ENCODE data around the gene ESRRB.

Gene ESRRB

DNA sequence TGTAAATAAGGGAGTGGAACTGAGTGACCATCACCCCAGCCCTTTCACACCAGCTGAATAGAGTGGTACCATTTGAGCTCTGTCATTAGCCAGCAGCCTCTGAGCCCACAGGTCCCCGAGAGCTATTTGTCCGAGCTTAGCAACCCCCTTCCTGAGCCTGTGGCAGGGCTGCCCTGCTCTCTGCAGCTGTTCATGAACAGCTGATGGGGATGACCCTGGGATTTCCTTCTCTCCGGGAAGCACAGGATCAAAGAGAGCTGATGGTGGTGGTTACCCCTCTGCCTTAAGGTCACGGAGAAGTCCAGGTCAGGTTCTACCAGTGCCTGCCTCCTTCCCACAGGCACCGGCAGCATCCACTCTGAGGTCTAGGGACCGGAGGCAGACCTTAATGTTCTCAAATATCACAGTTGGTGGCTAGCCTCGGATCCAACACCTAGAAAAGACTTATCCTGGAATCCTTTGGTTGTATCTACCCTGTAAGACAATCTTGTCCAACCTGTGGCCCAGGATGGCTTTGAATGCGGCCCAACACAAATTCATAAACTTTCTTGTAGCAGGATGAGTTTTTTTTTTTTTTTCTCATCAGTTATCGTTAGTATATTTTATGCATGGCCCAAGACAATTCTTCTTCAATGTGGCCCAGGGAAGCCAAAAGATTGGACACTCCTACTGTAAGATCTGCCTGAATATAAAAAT is 81.1 kb downstream of the ESRRB start:
- DNase-seq = no peak

GRCh38 chr14:76457841-76458240 is 81.9 kb downstream of the ESRRB start:
- DNase-seq = no peak

DNA sequence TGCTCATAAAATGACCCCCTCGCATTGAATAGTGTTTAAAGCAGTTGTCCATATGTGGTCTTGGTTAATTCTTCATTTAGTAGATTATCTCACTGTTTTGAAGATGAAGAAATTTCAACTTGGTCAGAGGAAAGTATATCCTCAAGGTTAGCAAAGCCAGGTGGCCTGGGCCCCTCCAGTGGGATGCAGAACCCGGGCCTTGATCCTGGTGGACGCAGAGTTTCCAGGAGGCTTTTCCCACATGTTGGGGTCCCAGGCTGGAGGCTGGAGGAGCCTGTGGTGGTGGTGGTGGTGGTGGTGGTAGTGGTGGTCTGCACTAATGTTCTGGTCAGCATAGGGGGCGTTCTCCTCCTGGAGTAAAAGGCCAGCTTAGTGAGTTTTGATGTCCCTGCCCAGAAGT is 85.9 kb downstream of the ESRRB start:
- no peak for DNase-seq

- DNase-seq = no peak
Observed at GRCh38 chr14:76462330-76462729, 86.4 kb downstream of the ESRRB start.

- DNase-seq = no peak
Observed at GRCh38 chr14:76463105-76463504, 87.2 kb downstream of the ESRRB start.

GRCh38 chr14:76464856-76465255 is 88.9 kb downstream of the ESRRB start:
- DNase-seq = no peak

DNA sequence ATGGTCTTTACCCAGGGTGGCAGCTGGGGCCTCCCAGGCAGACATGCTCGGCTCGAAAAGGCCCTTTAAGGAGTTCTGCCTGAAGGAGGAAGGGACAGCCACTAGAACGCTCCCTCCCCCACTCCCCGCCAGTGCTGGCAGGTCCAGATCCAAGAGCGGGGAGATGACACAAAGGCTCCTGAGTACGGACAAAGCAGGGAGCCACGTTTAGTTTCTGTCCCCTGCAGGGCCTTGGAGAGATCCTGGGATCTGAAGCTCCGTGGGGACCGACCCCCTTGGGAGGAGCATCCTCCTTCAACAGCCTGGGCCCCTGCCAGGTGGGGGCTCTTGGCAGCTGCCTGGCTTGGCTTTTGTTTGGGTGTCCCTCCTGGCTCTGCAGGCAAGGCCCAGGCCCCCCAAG is 89.7 kb downstream of the ESRRB start:
- no peak for DNase-seq

- no peak for DNase-seq
Observed at GRCh38 chr14:76467711-76468155, 91.8 kb downstream of the ESRRB start.

- DNase-seq = no peak
Observed at GRCh38 chr14:76472199-76472723, 96.3 kb downstream of the ESRRB start.

DNA sequence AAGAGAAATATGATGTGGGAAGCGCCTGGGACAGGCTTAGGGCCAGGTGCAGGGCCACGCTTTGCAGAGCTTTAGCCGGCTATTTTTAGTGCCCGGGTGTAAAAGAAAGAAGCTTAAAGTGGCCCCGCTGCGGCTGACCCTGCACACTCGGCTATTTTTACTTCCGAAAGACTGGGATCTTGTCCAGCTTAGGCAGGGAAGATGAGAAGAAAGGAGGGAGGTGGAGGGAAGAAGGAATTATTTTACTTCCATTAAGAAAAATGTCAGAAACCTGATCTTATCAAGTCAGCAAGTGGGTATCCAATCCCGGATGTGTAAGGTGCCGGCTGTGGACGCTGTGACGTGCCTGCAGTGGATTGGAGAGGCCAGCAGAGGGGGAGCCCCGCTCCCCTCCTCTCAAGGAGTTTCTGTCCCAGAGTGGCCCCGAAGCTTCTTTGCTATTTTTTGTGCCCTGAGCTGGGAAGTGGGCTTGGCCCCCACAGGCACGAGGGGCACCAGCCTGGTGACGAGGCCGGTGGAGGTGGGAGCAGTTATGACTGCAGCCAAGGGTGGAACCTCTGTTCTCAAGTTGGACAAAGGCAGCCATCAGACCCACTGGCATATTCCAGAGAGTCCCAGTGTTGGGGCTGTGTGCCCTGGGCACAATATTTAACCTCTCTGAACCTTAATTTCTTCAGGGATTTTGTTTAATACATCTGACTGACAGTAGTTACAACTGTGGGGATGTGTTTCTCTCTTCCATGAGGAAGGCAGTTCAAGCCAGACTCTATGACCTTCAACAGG is 97.7 kb downstream of the ESRRB start:
- no peak for DNase-seq

DNA sequence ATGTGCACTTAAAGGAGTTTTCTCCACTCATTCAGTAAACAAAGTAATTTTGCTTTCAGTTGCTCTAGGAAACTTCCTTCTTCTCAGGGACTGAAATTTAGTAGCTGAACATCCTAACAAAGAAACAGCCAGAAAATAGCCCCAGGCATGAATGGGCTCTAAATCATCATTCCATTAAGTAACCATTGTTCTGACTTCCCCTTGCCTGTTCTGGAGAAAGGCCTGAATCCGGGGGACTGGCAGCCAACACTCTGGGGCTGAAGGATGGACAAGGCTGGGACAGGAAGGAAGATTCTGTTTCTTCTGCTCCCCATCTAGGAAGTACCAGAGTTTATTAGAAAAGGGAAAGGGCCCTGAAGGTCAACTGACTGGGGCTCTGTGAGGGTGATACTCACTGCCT is 104.5 kb downstream of the ESRRB start:
- DNase-seq = no peak

DNA sequence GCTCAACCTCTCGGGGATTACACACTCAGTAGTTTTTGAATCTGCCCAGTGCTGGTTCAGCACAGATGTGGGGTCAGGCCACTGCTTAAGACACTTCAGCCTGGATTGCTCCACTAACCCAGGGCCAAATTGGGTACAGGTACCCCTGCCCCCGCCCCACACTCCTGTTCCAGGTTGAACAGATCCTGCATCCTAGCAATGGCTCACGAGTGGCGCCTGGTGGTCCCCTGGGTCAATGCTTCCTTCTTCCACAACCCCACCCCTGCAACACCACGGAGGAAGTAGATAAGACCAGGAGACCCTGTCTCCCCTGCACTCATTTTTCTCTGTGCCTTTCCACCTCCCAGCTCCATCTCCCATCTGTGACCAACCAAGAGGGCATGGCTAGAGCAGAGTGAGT is 108.4 kb downstream of the ESRRB start:
- DNase-seq = no peak

DNA sequence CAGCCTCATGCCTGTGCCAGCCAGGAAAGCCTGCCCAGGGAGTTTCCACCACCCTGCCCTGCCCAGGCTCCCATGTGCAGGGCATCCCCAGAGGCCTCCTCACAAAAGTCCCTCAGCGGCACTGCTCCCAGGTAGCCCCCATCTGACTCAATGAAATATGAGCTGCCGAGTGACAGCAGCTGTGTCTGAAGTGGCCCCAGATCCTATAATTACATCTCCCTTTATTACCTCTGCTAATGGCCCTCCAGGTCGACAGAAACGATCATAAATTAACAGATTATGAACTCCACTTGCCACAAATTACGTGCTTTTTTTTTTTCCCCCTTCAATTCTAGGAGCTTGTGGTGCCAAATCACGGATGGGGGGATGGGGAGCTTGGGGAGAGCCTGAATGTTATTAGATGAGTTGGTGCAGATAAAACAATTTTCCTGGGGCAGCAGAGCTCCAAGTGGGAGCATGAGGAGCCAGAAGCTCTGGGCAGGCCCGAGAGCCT is 110.4 kb downstream of the ESRRB start:
- DNase-seq = no peak

DNA sequence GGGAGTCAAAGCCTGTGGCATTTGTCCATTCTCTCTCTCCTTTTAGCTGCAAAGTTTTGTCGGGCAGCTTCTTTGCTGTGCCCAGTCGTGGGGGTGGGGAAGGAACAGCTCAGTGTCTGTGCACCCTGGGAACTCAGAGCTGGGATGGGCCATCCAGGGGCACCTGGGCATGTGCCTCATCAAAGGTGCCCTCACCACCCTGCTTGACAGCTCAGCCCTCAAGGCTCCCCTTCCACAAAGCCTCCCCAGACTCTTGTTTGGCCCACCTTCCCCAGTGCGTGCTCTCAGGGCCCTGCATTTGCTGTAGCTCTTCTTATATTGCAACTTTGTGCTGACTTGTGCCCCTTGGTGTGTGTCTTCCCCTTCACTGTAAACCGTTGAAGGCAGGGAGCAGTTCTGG is 112.6 kb downstream of the ESRRB start:
- no peak for DNase-seq

DNA sequence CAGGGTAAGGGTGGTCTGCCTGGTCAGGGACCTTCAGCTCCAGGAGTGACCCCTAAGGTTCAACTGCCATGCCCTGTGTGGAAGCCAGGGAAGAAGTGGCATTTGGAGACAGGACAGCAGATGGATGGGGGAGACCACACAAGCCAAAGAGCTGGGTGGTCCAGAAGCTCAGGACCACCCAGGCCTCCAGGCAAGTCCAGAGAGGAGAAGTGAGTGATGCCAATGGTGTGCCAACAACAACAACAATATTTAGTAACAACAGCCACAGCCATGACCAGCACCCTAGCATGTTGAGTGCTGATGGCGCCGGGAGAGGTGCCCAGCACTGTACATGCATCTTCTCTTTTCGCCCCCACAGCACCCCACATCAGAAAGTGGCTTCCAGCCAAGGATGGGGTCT is 113.7 kb downstream of the ESRRB start:
- DNase-seq = no peak

- no peak for DNase-seq
Observed at GRCh38 chr14:76490111-76490510, 114.2 kb downstream of the ESRRB start.

- no peak for DNase-seq
Observed at GRCh38 chr14:76490735-76491134, 114.8 kb downstream of the ESRRB start.

DNA sequence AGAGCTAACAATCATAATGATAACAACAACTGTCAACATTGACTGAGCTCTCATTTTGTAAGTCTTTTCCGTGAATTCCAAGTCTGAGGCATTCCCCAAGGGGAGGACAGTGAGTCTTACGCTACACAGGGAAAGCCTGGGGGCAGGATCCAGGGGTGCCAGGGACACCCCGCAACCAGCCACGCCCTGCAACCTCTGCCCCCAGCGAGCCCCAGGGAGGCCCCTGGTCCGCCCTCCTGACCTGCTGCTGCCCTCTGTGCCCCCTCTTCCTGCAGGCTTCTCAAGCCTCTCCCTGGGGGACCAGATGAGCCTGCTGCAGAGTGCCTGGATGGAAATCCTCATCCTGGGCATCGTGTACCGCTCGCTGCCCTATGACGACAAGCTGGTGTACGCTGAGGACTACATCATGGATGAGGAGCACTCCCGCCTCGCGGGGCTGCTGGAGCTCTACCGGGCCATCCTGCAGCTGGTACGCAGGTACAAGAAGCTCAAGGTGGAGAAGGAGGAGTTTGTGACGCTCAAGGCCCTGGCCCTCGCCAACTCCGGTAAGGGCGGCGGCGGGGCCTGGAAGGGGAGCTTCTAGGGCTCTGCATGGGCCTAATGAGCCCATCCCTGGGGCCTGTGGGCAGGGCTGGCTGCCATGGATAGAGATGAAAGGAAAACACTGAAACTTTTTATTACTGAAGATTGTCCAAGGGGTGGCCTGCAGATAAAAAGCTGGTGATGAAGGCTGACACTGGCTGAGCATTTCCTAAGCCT is 115.4 kb downstream of the ESRRB start:
- DNase-seq = no peak

- DNase-seq = no peak
Observed at GRCh38 chr14:76495983-76496382, 120.0 kb downstream of the ESRRB start.

DNA sequence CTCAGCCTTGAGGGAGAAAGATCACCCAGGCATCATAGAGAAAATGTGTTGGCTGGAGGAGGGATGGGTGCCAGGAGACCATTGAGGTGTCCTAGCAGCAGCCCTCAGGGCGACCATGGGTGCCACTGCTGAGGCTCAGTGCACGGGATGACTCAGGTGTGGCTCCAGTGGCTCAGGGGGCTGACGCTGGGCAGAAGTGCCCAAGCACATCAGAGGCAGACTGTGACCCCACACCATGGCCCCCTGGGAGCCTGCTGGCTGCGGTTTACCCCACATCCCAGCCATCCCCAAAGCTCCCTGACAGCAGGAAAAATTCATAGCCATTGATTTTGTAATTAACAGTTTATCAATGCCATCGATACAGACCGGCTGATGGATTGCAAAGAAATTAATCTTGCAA is 120.7 kb downstream of the ESRRB start:
- no peak for DNase-seq

DNA sequence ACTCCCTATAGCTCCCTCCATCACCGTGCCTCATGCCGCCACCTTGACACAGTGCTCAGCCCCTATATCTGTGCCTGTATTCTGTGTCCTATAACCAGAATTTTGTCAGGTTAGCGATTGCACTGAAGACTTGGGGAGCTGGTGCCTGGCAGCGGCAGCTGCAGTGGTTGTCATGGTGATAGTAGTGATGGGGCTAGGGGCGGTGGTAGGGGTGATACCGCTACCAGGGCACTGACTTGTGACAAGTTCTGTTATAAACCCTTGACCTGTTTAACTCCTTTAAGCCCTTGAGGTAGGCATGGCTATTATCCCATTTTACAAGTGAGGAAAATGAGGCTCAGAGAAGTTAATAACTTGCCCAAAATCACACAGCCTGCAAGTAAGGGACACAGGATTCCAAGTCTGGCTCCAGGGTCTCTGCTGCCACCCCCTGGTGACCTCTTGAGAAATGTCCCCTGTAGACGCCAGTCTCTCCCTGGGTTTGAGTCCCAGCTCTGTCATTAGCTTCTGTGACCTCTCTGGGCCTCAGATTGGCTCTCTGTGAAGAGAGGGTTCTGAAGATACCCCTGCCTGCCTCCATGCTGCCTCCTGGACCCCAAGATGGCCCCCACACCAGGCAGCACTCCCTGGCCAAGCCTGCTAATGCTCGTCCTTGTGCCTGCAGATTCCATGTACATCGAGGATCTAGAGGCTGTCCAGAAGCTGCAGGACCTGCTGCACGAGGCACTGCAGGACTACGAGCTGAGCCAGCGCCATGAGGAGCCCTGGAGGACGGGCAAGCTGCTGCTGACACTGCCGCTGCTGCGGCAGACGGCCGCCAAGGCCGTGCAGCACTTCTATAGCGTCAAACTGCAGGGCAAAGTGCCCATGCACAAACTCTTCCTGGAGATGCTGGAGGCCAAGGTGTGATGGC is 121.9 kb downstream of the ESRRB start:
- DNase-seq = no peak

DNA sequence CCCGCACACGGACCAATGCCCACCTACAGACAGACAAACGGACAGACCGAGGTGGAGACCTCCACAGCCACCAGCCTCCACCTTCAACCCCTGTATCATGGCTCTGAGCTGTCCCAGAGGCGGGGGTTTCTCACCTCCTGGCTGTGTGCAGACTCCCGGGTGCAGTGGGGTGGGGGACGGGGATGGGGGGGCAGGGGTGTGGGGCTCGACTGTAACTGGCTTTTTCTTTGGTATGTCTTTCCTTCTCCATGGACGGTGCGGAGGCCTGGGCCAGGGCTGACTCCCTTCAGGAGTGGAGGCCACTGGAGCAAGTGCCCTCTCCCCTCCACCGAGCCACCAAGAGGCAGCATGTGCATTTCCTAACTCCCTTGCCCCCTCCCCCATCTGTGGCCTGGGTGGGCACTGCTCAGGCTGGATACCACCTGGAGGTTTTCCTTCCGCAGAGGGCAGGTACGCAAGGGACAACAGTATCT is 122.6 kb downstream of the ESRRB start:
- no peak for DNase-seq

Data from suppressor macrophage treated with lipopolysaccharide for 4 hours (primary cell).